ENCODE measurements around the gene MC1R. TPM values are rescaled to one million over a fixed set of nuclear protein-coding genes. Genes with fewer than 3 reads are reported as not detected.

The MC1R gene
- total and polyA plus RNA-seq, 2 experiments from 2014 or later, result 0.74 to 4.3 TPM

GRCh38 chr16:89951509-89951908 is 32.8 kb downstream of the MC1R start:
- Mint-ChIP-seq H3K4me1 (peaks cover 2% of the 10 kb centered on the region; the same call in 1 of the 3 replicates), H3K4me3 (no peak overlapping the region), H3K27me3 (ENCODE audit: insufficient read depth, low read depth, poor library complexity) (peaks cover 34% of the 10 kb centered on the region), H3K27ac (no peak overlapping the region), H3K36me3 (ENCODE audit: low read depth) (peaks cover 2% of the 10 kb centered on the region; the same call in 2 of the 3 replicates), H3K9me3 (peaks cover 4% of the 10 kb centered on the region; the same call in 1 of the 3 replicates)
- DNase-seq (ENCODE audit: low spot score) (peak; percentile 19), ATAC-seq (no peak)
- no peaks in the 10 kb centered on the region; the same call in 1 of the 2 replicates for H4K20me1 ChIP-seq (replicated peaks; ENCODE audit: insufficient read depth)
- no peak overlapping the region for H3K27ac ChIP-seq (ENCODE audit: low read depth)
- H3K4me3 ChIP-seq, result no peak overlapping the region
- peaks cover 3% of the 10 kb centered on the region; the same call in 1 of the 2 replicates for H3K4me1 ChIP-seq (ENCODE audit: insufficient read depth)
- no peaks in the 10 kb centered on the region; the same call in 1 of the 2 replicates for H3F3A ChIP-seq (replicated peaks; ENCODE audit: low read depth)
- no peaks in the 10 kb centered on the region for H3K79me2 ChIP-seq (replicated peaks; ENCODE audit: insufficient read depth)
- H2AFZ ChIP-seq, result no peak overlapping the region
- H3K9me2 ChIP-seq (ENCODE audit: insufficient read depth), result no peaks in the 10 kb centered on the region
- no peak overlapping the region for H3K4me2 ChIP-seq
- no peaks in the 10 kb centered on the region for H3K36me3 ChIP-seq (ENCODE audit: insufficient read depth)
- TF ChIP-seq ZNF114 (CRISPR knock-in tag; IDR thresholded peaks at IDR 0.05), result no peak
- no peak for TF ChIP-seq CREB1 (CRISPR knock-in tag; IDR thresholded peaks at IDR 0.05; ENCODE audit: low read depth)
- TF ChIP-seq EZH2 (IDR thresholded peaks at IDR 0.05; ENCODE audit: low read depth, unreplicated experiment), result no peak
- TF ChIP-seq ZNF331 (CRISPR knock-in tag; IDR thresholded peaks at IDR 0.05; ENCODE audit: low read depth), result no peak
- H3K27me3 ChIP-seq (ENCODE audit: insufficient read depth), result peaks cover 27% of the 10 kb centered on the region

- no peaks in the 10 kb centered on the region for H3K36me3 ChIP-seq (ENCODE audit: insufficient read depth)
- H4K20me1 ChIP-seq (replicated peaks; ENCODE audit: insufficient read depth), result no peaks in the 10 kb centered on the region; the same call in 1 of the 2 replicates
- no peak overlapping the region for H2AFZ ChIP-seq
- H3K79me2 ChIP-seq (replicated peaks; ENCODE audit: insufficient read depth), result no peaks in the 10 kb centered on the region
- Mint-ChIP-seq H3K27me3 (ENCODE audit: insufficient read depth, low read depth, poor library complexity) (peaks cover 30% of the 10 kb centered on the region), H3K27ac (no peak overlapping the region), H3K4me3 (no peak overlapping the region), H3K36me3 (ENCODE audit: low read depth) (peaks cover 2% of the 10 kb centered on the region; the same call in 2 of the 3 replicates), H3K9me3 (peaks cover 4% of the 10 kb centered on the region; the same call in 1 of the 3 replicates), H3K4me1 (peaks cover 2% of the 10 kb centered on the region; the same call in 1 of the 3 replicates)
- H3K27ac ChIP-seq (ENCODE audit: low read depth), result no peak overlapping the region
- no peak overlapping the region for H3K4me3 ChIP-seq
- H3K4me2 ChIP-seq, result no peak overlapping the region
- DNase-seq (ENCODE audit: low spot score), result no peak
- H3K4me1 ChIP-seq (ENCODE audit: insufficient read depth), result peaks cover 3% of the 10 kb centered on the region; the same call in 1 of the 2 replicates
- ATAC-seq, result no peak
- TF ChIP-seq CREB1 (CRISPR knock-in tag; IDR thresholded peaks at IDR 0.05; ENCODE audit: low read depth), result no peak
- no peak for TF ChIP-seq ZNF331 (CRISPR knock-in tag; IDR thresholded peaks at IDR 0.05; ENCODE audit: low read depth)
- no peak for TF ChIP-seq EZH2phosphoT487 (IDR thresholded peaks at IDR 0.05; ENCODE audit: unreplicated experiment)
- no peak for TF ChIP-seq POLR2AphosphoS5 (IDR thresholded peaks at IDR 0.05; ENCODE audit: low read depth)
- TF ChIP-seq NANOG (IDR thresholded peaks at IDR 0.05; ENCODE audit: borderline replicate concordance), result no peak
- TF ChIP-seq CTCF (conservative IDR thresholded peaks at IDR 0.05; ENCODE audit: low read depth in 2 of 2), result no peak
- no peak for TF ChIP-seq REST (IDR thresholded peaks at IDR 0.05; ENCODE audit: unreplicated experiment)
- no peak for TF ChIP-seq ETS1 (IDR thresholded peaks at IDR 0.05)
- peaks cover 22% of the 10 kb centered on the region for H3K27me3 ChIP-seq (ENCODE audit: insufficient read depth)
- no peaks in the 10 kb centered on the region for H3K9me2 ChIP-seq (ENCODE audit: insufficient read depth)
- no peaks in the 10 kb centered on the region; the same call in 1 of the 2 replicates for H3F3A ChIP-seq (replicated peaks; ENCODE audit: low read depth)
Observed at GRCh38 chr16:89952049-89952448, 33.4 kb downstream of the MC1R start.

Data from GM23338 (cell line).